ENCODE measurements around the gene LBX2.

DNA sequence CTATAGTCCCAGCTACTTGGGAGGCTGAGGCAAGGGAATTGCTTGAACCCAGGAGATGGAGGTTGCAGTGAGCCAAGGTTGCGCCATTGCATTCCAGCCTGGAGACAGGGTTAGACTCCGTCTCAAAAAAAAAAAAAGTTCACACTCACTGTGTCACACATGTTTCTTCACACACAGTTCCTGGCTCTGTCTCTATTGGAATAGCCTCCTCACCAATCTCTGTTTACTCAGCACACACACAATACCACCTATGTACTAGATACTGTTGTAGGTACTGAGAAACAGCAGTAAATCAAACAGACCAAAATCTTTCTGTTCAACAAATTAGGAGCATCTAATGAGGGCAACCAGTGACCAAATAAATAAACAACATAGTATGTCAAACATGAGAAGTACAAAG lies 13.3 kb downstream of the LBX2 start:
- TF ChIP-seq SP1 (IDR thresholded peaks at IDR 0.05; ENCODE audit: low read depth) (no peak), MAX (IDR thresholded peaks at IDR 0.05) (no peak), ZNF274 (IDR thresholded peaks at IDR 0.05; ENCODE audit: low read depth, low read length) (no peak), CTCF (IDR thresholded peaks at IDR 0.05 in 2 of 3, conservative IDR thresholded peaks at IDR 0.05 in 1 of 3; ENCODE audit: borderline replicate concordance in 1 of 3, insufficient read depth in 1 of 3, low read depth in 2 of 3, low read length in 2 of 3) (no peak), EZH2phosphoT487 (IDR thresholded peaks at IDR 0.05; ENCODE audit: borderline replicate concordance) (no peak), ZFX (IDR thresholded peaks at IDR 0.05) (no peak), RAD21 (IDR thresholded peaks at IDR 0.05; ENCODE audit: low read depth) (no peak), POLR2A (IDR thresholded peaks at IDR 0.05; ENCODE audit: borderline replicate concordance, extremely low read depth, insufficient read depth, insufficient read length) (no peak), EZH2 (IDR thresholded peaks at IDR 0.05) (no peak), TCF7L2 (IDR thresholded peaks at IDR 0.05; ENCODE audit: borderline replicate concordance, extremely low read depth, insufficient read depth, insufficient read length) (no peak), FOSL1 (IDR thresholded peaks at IDR 0.05; ENCODE audit: low read depth) (no peak), CEBPB (IDR thresholded peaks at IDR 0.05; ENCODE audit: low read depth) (no peak)
- TF ChIP-seq, protein P1, sequence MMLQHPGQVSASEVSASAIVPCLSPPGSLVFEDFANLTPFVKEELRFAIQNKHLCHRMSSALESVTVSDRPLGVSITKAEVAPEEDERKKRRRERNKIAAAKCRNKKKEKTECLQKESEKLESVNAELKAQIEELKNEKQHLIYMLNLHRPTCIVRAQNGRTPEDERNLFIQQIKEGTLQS (IDR thresholded peaks at IDR 0.05): no peak
- TF ChIP-seq, protein P2, sequence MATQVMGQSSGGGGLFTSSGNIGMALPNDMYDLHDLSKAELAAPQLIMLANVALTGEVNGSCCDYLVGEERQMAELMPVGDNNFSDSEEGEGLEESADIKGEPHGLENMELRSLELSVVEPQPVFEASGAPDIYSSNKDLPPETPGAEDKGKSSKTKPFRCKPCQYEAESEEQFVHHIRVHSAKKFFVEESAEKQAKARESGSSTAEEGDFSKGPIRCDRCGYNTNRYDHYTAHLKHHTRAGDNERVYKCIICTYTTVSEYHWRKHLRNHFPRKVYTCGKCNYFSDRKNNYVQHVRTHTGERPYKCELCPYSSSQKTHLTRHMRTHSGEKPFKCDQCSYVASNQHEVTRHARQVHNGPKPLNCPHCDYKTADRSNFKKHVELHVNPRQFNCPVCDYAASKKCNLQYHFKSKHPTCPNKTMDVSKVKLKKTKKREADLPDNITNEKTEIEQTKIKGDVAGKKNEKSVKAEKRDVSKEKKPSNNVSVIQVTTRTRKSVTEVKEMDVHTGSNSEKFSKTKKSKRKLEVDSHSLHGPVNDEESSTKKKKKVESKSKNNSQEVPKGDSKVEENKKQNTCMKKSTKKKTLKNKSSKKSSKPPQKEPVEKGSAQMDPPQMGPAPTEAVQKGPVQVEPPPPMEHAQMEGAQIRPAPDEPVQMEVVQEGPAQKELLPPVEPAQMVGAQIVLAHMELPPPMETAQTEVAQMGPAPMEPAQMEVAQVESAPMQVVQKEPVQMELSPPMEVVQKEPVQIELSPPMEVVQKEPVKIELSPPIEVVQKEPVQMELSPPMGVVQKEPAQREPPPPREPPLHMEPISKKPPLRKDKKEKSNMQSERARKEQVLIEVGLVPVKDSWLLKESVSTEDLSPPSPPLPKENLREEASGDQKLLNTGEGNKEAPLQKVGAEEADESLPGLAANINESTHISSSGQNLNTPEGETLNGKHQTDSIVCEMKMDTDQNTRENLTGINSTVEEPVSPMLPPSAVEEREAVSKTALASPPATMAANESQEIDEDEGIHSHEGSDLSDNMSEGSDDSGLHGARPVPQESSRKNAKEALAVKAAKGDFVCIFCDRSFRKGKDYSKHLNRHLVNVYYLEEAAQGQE (IDR thresholded peaks at IDR 0.05; ENCODE audit: low read depth): no peak
